ENCODE measurements around the gene SLC19A3. TPM values are rescaled to one million over a fixed set of nuclear protein-coding genes. Genes with fewer than 3 reads are reported as not detected.

Gene SLC19A3
- total and polyA plus RNA-seq, 2 experiments from 2014 or later = 3.5 to 9.1 TPM

GRCh38 chr2:227766373-227766883 is 48.6 kb upstream of the SLC19A3 start (continued):
- TF ChIP-seq REST (IDR thresholded peaks at IDR 0.05; ENCODE audit: unreplicated experiment) (no peak), CREB1 (CRISPR knock-in tag; IDR thresholded peaks at IDR 0.05; ENCODE audit: low read depth) (no peak), STAT1 (IDR thresholded peaks at IDR 0.05; ENCODE audit: unreplicated experiment) (no peak)

GRCh38 chr2:227765788-227766372 is 48.1 kb upstream of the SLC19A3 start:
- no peaks in the 10 kb centered on the region for H3K36me3 Mint-ChIP-seq (ENCODE audit: low read depth)
- H3K9me2 ChIP-seq (ENCODE audit: insufficient read depth) = no peaks in the 10 kb centered on the region
- no peaks in the 10 kb centered on the region for H4K20me1 ChIP-seq (replicated peaks; ENCODE audit: insufficient read depth)
- H3K27me3 ChIP-seq (ENCODE audit: insufficient read depth) = no peaks in the 10 kb centered on the region
- no peaks in the 10 kb centered on the region for H3K79me2 ChIP-seq (replicated peaks; ENCODE audit: insufficient read depth)
- DNase-seq (ENCODE audit: low spot score) = no peak
- no peak overlapping the region for H3K27ac Mint-ChIP-seq
- H3K4me2 ChIP-seq = no peak overlapping the region
- no peak overlapping the region for H3K27ac ChIP-seq (ENCODE audit: low read depth)
- H2AFZ ChIP-seq = no peak overlapping the region
- H3K4me1 Mint-ChIP-seq = peaks cover 4% of the 10 kb centered on the region; the same call in 2 of the 3 replicates
- no peaks in the 10 kb centered on the region for H3K4me1 ChIP-seq (ENCODE audit: insufficient read depth)
- H3K4me3 ChIP-seq = no peak overlapping the region
- H3K36me3 ChIP-seq (ENCODE audit: insufficient read depth) = no peaks in the 10 kb centered on the region
- H3K9me3 Mint-ChIP-seq = no peaks in the 10 kb centered on the region
- H3K27me3 Mint-ChIP-seq (ENCODE audit: insufficient read depth, low read depth, poor library complexity) = peaks cover 9% of the 10 kb centered on the region
- ATAC-seq = peak; percentile 30
- no peak overlapping the region for H3K4me3 Mint-ChIP-seq
- H3F3A ChIP-seq (replicated peaks; ENCODE audit: low read depth) = no peaks in the 10 kb centered on the region
- TF ChIP-seq ZNF331 (CRISPR knock-in tag; IDR thresholded peaks at IDR 0.05; ENCODE audit: low read depth) = no peak
- TF ChIP-seq POLR2AphosphoS5 (IDR thresholded peaks at IDR 0.05; ENCODE audit: low read depth) = no peak
- TF ChIP-seq NANOG (IDR thresholded peaks at IDR 0.05; ENCODE audit: borderline replicate concordance) = no peak
- no peak for TF ChIP-seq REST (IDR thresholded peaks at IDR 0.05; ENCODE audit: unreplicated experiment)
- TF ChIP-seq CTCF (conservative IDR thresholded peaks at IDR 0.05; ENCODE audit: low read depth in 2 of 2) = no peak
- TF ChIP-seq ZNF114 (CRISPR knock-in tag; IDR thresholded peaks at IDR 0.05) = no peak
- no peak for TF ChIP-seq EZH2phosphoT487 (IDR thresholded peaks at IDR 0.05; ENCODE audit: unreplicated experiment)
- TF ChIP-seq EZH2 (IDR thresholded peaks at IDR 0.05; ENCODE audit: low read depth, unreplicated experiment) = no peak
- no peak for TF ChIP-seq STAT1 (IDR thresholded peaks at IDR 0.05; ENCODE audit: unreplicated experiment)
- TF ChIP-seq JUNB (IDR thresholded peaks at IDR 0.05; ENCODE audit: unreplicated experiment) = no peak
- no peak for TF ChIP-seq ETS1 (IDR thresholded peaks at IDR 0.05)
- no peak for TF ChIP-seq CREB1 (CRISPR knock-in tag; IDR thresholded peaks at IDR 0.05; ENCODE audit: low read depth)
